ENCODE data around the gene ITSN2. TPM values are rescaled to one million over a fixed set of nuclear protein-coding genes. Genes with fewer than 3 reads are reported as not detected.
"Not testable (repeated sequence)": the region's sequence is repeated elsewhere in the genome, so short reads cannot be mapped to it uniquely, and the experiment has no call there.

The ITSN2 gene
- 22.5 and 24.0 TPM in 2 replicates for total RNA-seq (2014; rRNA removed; shearing (Covaris generic))

GRCh38 chr2:24360050-24360962 lies at the start of gene ITSN2:
Gene ITSN2 (minus strand): TSS chr2:24360536. CDS start chr2:24328082, 32,454 bp downstream.
- peak; percentile 72 for DNase-seq (ENCODE audit: low read depth)

GRCh38 chr2:24409171-24409570 lies 48.8 kb upstream of the ITSN2 start:
- DNase-seq (ENCODE audit: low read depth): no peak

GRCh38 chr2:24408704-24409103 lies 48.4 kb upstream of the ITSN2 start:
- not testable (repeated sequence) for DNase-seq (ENCODE audit: low read depth)

- peak; percentile 52 for DNase-seq (ENCODE audit: low read depth)
These were observed 44.2 kb upstream of the ITSN2 start for GRCh38 chr2:24404491-24404921.

GRCh38 chr2:24403832-24404212 lies 43.5 kb upstream of the ITSN2 start:
- no peak for DNase-seq (ENCODE audit: low read depth)

- DNase-seq (ENCODE audit: low read depth): no peak
These were observed 43.0 kb upstream of the ITSN2 start for GRCh38 chr2:24403168-24403831.

GRCh38 chr2:24402242-24403097 lies 42.1 kb upstream of the ITSN2 start:
- no peak for DNase-seq (ENCODE audit: low read depth)

GRCh38 chr2:24400207-24400907 lies 40.0 kb upstream of the ITSN2 start:
- DNase-seq (ENCODE audit: low read depth): no peak

- peak; percentile 65 for DNase-seq (ENCODE audit: low read depth)
These were observed 39.3 kb upstream of the ITSN2 start for GRCh38 chr2:24399434-24400206.

- DNase-seq (ENCODE audit: low read depth): no peak
These were observed 34.7 kb upstream of the ITSN2 start for GRCh38 chr2:24394998-24395397.

GRCh38 chr2:24392542-24393059 lies 32.3 kb upstream of the ITSN2 start:
- no peak for DNase-seq (ENCODE audit: low read depth)

- no peak for DNase-seq (ENCODE audit: low read depth)
These were observed 25.0 kb upstream of the ITSN2 start for GRCh38 chr2:24385366-24385765.

GRCh38 chr2:24382363-24383073 lies 22.2 kb upstream of the ITSN2 start:
- DNase-seq (ENCODE audit: low read depth): peak; percentile 65

- DNase-seq (ENCODE audit: low read depth): no peak
These were observed 20.5 kb upstream of the ITSN2 start for GRCh38 chr2:24380820-24381219.

GRCh38 chr2:24375349-24376087 lies 15.2 kb upstream of the ITSN2 start:
- no peak for DNase-seq (ENCODE audit: low read depth)

GRCh38 chr2:24374301-24374700 lies 14.0 kb upstream of the ITSN2 start:
- no peak for DNase-seq (ENCODE audit: low read depth)

- DNase-seq (ENCODE audit: low read depth): no peak
These were observed 11.7 kb upstream of the ITSN2 start for GRCh38 chr2:24372033-24372432.

- no peak for DNase-seq (ENCODE audit: low read depth)
These were observed 5.5 kb upstream of the ITSN2 start for GRCh38 chr2:24365826-24366225.

- DNase-seq (ENCODE audit: low read depth): no peak
These were observed 4.7 kb upstream of the ITSN2 start for GRCh38 chr2:24365051-24365450.
